Activated T-helper 1 cell treated with anti-CD3 and anti-CD28 coated beads, Interleukin-12 subunit alpha, Interleukin-12 subunit beta, Interleukin-2, Interleukin-4 antibody, amounts not matched to agents 30 ng/mL and 10 ng/mL and 1 ng/mL, durations not matched to agents 14 hours and 24 hours and 36 hours (primary cell): Measurements from ENCODE around the gene CELA3B. TPM values are rescaled to one million over a fixed set of nuclear protein-coding genes. Genes with fewer than 3 reads are reported as not detected.
A peak's percentile ranks its signal among the peaks of the same experiment; 100 is the strongest.
"Not testable (repeated sequence)": the region's sequence is repeated elsewhere in the genome, so short reads cannot be mapped to it uniquely, and the experiment has no call there.

Experiments
- DNase-seq: peaks from one replicate; pipeline ENCODE4 v3.0.0; 2021; ENCODE audit warnings: low spot score
- H3K27ac Mint-ChIP-seq: one replicate; pipeline ENCODE4 v1.8.0; 2021; ENCODE audit warnings: mild to moderate bottlenecking, mixed read lengths
- H3K27me3 Mint-ChIP-seq: one replicate; pipeline ENCODE4 v1.8.0; 2022; ENCODE audit warnings: mild to moderate bottlenecking, moderate library complexity, mixed read lengths; ENCODE audit not compliant: insufficient read depth
- H3K36me3 Mint-ChIP-seq: one replicate; pipeline ENCODE4 v1.8.0; 2021; ENCODE audit warnings: low read depth, mixed read lengths
- H3K4me1 Mint-ChIP-seq: one replicate; pipeline ENCODE4 v1.8.0; 2021; ENCODE audit warnings: low read depth, mixed read lengths
- H3K4me3 Mint-ChIP-seq: one replicate; pipeline ENCODE4 v1.8.0; 2021; ENCODE audit warnings: mild to moderate bottlenecking, moderate library complexity, mixed read lengths
- H3K9me3 Mint-ChIP-seq: one replicate; pipeline ENCODE4 v1.8.0; 2021; ENCODE audit warnings: mixed read lengths
- intact Hi-C: fragments of 100-400 bp; cut with micrococcal nuclease; formaldehyde crosslinking; loops from one replicate; pipeline ENCODE4 v1.15.1; 2024
- total RNA-seq: library from RNA; stranded (reverse); gene quantifications from 2 replicates; pipeline ENCODE4 v1.2.3, GENCODE V29; 2022

Gene CELA3B
- total RNA-seq, 1 donor from 2014 or later, result not detected

- DNase-seq, intact Hi-C loops, H3K27ac Mint-ChIP-seq, H3K9me3 Mint-ChIP-seq, H3K4me1 Mint-ChIP-seq, H3K36me3 Mint-ChIP-seq, H3K4me3 Mint-ChIP-seq: not testable (repeated sequence)
- peaks cover 16% of the 10 kb centered on the region for H3K27me3 Mint-ChIP-seq
Measured at GRCh38 chr1:21994716-21995115, 17.9 kb downstream of the CELA3B start.

- DNase-seq, H3K27ac Mint-ChIP-seq, H3K9me3 Mint-ChIP-seq, H3K36me3 Mint-ChIP-seq, H3K4me1 Mint-ChIP-seq, H3K4me3 Mint-ChIP-seq, intact Hi-C loops: not testable (repeated sequence)
- peaks cover 14% of the 10 kb centered on the region for H3K27me3 Mint-ChIP-seq
Measured at GRCh38 chr1:21996663-21996970, 19.8 kb downstream of the CELA3B start.

GRCh38 chr1:21997891-21998623 lies 21.2 kb downstream of the CELA3B start:
- H3K9me3 Mint-ChIP-seq, H3K27ac Mint-ChIP-seq, intact Hi-C loops, H3K36me3 Mint-ChIP-seq, H3K4me1 Mint-ChIP-seq, H3K4me3 Mint-ChIP-seq, DNase-seq: not testable (repeated sequence)
- peaks cover 10% of the 10 kb centered on the region for H3K27me3 Mint-ChIP-seq

- H3K4me3 Mint-ChIP-seq, intact Hi-C loops, H3K4me1 Mint-ChIP-seq, H3K9me3 Mint-ChIP-seq, H3K27ac Mint-ChIP-seq, H3K36me3 Mint-ChIP-seq, DNase-seq: not testable (repeated sequence)
- H3K27me3 Mint-ChIP-seq, result peaks cover 10% of the 10 kb centered on the region
Measured at GRCh38 chr1:21998624-21999294, 21.9 kb downstream of the CELA3B start.

- H3K4me1 Mint-ChIP-seq, H3K9me3 Mint-ChIP-seq, H3K4me3 Mint-ChIP-seq, H3K27ac Mint-ChIP-seq, intact Hi-C loops, H3K27me3 Mint-ChIP-seq, DNase-seq, H3K36me3 Mint-ChIP-seq: not testable (repeated sequence)
Measured at GRCh38 chr1:21999645-22000044, 22.8 kb downstream of the CELA3B start.

- H3K27ac Mint-ChIP-seq, result no peak within 1 kb of the TSS
- no peaks in the 10 kb centered on the region for H3K9me3 Mint-ChIP-seq
- no peaks in the 10 kb centered on the region for H3K36me3 Mint-ChIP-seq
- no peaks in the 10 kb centered on the region for H3K4me1 Mint-ChIP-seq
- intact Hi-C loops, result no loop called here
- peaks cover 7% of the 10 kb centered on the region for H3K27me3 Mint-ChIP-seq
- no peak for DNase-seq
- no peak within 1 kb of the TSS for H3K4me3 Mint-ChIP-seq
Measured at GRCh38 chr1:22001409-22001808, 24.6 kb downstream of the CELA3B start, which contains the start of gene CELA3A. Gene CELA3A (plus strand): TSS chr1:22001657. CDS start chr1:22001675, 18 bp downstream.

- H3K4me3 Mint-ChIP-seq, intact Hi-C loops, H3K27ac Mint-ChIP-seq, DNase-seq, H3K4me1 Mint-ChIP-seq, H3K27me3 Mint-ChIP-seq, H3K36me3 Mint-ChIP-seq, H3K9me3 Mint-ChIP-seq: not testable (repeated sequence)
Measured at GRCh38 chr1:22002461-22002860, 25.6 kb downstream of the CELA3B start.

GRCh38 chr1:22002875-22003274 lies 26.1 kb downstream of the CELA3B start:
- H3K36me3 Mint-ChIP-seq, H3K4me3 Mint-ChIP-seq, DNase-seq, H3K4me1 Mint-ChIP-seq, H3K9me3 Mint-ChIP-seq, H3K27me3 Mint-ChIP-seq, H3K27ac Mint-ChIP-seq, intact Hi-C loops: not testable (repeated sequence)

GRCh38 chr1:22003959-22004358 lies 27.1 kb downstream of the CELA3B start:
- intact Hi-C loops, DNase-seq, H3K9me3 Mint-ChIP-seq, H3K36me3 Mint-ChIP-seq, H3K27me3 Mint-ChIP-seq, H3K4me3 Mint-ChIP-seq, H3K4me1 Mint-ChIP-seq, H3K27ac Mint-ChIP-seq: not testable (repeated sequence)

GRCh38 chr1:22005261-22006149 lies 28.7 kb downstream of the CELA3B start:
- H3K36me3 Mint-ChIP-seq, H3K4me1 Mint-ChIP-seq, intact Hi-C loops, H3K4me3 Mint-ChIP-seq, H3K27me3 Mint-ChIP-seq, H3K9me3 Mint-ChIP-seq, H3K27ac Mint-ChIP-seq: not testable (repeated sequence)
- DNase-seq, result peak; percentile 27

- DNase-seq, H3K27ac Mint-ChIP-seq, H3K27me3 Mint-ChIP-seq, H3K4me3 Mint-ChIP-seq, H3K36me3 Mint-ChIP-seq, H3K9me3 Mint-ChIP-seq, intact Hi-C loops, H3K4me1 Mint-ChIP-seq: not testable (repeated sequence)
Measured at GRCh38 chr1:22006736-22007135, 29.9 kb downstream of the CELA3B start.

GRCh38 chr1:22007262-22007661 lies 30.4 kb downstream of the CELA3B start:
- intact Hi-C loops, H3K4me3 Mint-ChIP-seq, H3K36me3 Mint-ChIP-seq, H3K27me3 Mint-ChIP-seq, H3K4me1 Mint-ChIP-seq, H3K27ac Mint-ChIP-seq, DNase-seq, H3K9me3 Mint-ChIP-seq: not testable (repeated sequence)

GRCh38 chr1:22009566-22009965 lies 32.7 kb downstream of the CELA3B start:
- intact Hi-C loops, H3K4me3 Mint-ChIP-seq, H3K9me3 Mint-ChIP-seq, H3K36me3 Mint-ChIP-seq, H3K27ac Mint-ChIP-seq, H3K4me1 Mint-ChIP-seq, H3K27me3 Mint-ChIP-seq, DNase-seq: not testable (repeated sequence)
